ENCODE results near the gene MEN1.

DNA sequence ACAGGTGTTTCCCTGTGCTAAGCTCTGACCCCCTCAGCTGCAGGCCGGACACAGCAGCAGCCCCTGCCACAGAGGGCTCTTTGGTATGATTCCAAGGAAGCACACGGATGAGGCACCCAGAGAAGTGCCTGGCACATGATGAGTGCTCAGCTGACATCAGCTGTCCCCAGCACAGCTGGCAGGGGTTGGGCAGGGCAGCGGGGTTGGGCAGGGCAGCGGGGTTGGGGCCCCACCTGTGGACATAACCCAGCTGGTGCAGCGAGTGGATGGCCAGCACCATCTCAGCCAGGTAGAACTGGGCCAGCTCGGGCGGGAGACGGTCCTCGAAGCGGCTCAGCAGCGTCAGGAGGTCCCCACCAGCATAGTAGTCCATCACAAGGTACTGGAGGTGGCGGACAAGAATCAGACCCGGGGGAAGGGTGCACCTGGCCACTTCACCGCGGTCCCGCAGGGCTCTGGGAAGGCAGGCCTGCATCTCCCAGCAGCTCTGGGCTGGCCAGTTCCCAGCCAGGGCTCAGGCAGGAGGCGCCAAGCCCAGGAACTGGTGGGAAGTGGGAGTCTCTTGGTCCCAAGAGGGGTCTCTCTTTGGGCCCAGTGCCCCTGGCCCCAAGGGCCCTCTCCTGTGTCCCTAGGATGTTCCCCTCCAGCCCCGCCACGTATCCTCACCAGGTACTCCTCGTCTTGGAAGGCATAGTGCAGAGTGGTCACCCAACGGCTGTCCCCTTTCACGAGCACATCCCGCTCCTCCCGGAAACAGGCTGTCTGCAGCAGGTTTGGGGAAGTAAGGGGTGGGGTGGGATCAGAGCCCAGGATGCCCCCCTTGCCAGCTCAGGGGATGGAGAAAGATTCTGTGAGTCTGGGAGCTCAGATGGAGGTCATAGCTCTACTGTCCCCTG is 29.8 kb upstream of the MEN1 start:
- TF ChIP-seq HDAC2 (CRISPR knock-in tag; IDR thresholded peaks at IDR 0.05) (no peak), NFYC (CRISPR knock-in tag; IDR thresholded peaks at IDR 0.05) (no peak), ZNF121 (CRISPR knock-in tag; IDR thresholded peaks at IDR 0.05) (no peak), ZBTB7A (CRISPR knock-in tag; IDR thresholded peaks at IDR 0.05) (no peak), KDM4B (CRISPR knock-in tag; IDR thresholded peaks at IDR 0.05) (no peak), MXI1 (IDR thresholded peaks at IDR 0.05; ENCODE audit: borderline replicate concordance, low read depth, low read length) (no peak), HNRNPL (IDR thresholded peaks at IDR 0.05; ENCODE audit: low read depth, low read length) (no peak), SYNCRIP (IDR thresholded peaks at IDR 0.05; ENCODE audit: insufficient read depth, low read depth, low read length) (no peak), CHD2 (IDR thresholded peaks at IDR 0.05; ENCODE audit: low read depth, low read length) (no peak), ZBTB20 (CRISPR knock-in tag; IDR thresholded peaks at IDR 0.05; ENCODE audit: borderline replicate concordance, low read depth) (no peak), RBFOX2 (IDR thresholded peaks at IDR 0.05; ENCODE audit: low read depth, low read length) (no peak)
- TF ChIP-seq, protein P1, sequence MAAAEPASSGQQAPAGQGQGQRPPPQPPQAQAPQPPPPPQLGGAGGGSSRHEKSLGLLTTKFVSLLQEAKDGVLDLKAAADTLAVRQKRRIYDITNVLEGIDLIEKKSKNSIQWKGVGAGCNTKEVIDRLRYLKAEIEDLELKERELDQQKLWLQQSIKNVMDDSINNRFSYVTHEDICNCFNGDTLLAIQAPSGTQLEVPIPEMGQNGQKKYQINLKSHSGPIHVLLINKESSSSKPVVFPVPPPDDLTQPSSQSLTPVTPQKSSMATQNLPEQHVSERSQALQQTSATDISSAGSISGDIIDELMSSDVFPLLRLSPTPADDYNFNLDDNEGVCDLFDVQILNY (CRISPR knock-in tag; conservative IDR thresholded peaks at IDR 0.05): no peak
- TF ChIP-seq, protein P2, sequence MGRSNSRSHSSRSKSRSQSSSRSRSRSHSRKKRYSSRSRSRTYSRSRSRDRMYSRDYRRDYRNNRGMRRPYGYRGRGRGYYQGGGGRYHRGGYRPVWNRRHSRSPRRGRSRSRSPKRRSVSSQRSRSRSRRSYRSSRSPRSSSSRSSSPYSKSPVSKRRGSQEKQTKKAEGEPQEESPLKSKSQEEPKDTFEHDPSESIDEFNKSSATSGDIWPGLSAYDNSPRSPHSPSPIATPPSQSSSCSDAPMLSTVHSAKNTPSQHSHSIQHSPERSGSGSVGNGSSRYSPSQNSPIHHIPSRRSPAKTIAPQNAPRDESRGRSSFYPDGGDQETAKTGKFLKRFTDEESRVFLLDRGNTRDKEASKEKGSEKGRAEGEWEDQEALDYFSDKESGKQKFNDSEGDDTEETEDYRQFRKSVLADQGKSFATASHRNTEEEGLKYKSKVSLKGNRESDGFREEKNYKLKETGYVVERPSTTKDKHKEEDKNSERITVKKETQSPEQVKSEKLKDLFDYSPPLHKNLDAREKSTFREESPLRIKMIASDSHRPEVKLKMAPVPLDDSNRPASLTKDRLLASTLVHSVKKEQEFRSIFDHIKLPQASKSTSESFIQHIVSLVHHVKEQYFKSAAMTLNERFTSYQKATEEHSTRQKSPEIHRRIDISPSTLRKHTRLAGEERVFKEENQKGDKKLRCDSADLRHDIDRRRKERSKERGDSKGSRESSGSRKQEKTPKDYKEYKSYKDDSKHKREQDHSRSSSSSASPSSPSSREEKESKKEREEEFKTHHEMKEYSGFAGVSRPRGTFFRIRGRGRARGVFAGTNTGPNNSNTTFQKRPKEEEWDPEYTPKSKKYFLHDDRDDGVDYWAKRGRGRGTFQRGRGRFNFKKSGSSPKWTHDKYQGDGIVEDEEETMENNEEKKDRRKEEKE (IDR thresholded peaks at IDR 0.05): no peak
- TF ChIP-seq, protein P3, sequence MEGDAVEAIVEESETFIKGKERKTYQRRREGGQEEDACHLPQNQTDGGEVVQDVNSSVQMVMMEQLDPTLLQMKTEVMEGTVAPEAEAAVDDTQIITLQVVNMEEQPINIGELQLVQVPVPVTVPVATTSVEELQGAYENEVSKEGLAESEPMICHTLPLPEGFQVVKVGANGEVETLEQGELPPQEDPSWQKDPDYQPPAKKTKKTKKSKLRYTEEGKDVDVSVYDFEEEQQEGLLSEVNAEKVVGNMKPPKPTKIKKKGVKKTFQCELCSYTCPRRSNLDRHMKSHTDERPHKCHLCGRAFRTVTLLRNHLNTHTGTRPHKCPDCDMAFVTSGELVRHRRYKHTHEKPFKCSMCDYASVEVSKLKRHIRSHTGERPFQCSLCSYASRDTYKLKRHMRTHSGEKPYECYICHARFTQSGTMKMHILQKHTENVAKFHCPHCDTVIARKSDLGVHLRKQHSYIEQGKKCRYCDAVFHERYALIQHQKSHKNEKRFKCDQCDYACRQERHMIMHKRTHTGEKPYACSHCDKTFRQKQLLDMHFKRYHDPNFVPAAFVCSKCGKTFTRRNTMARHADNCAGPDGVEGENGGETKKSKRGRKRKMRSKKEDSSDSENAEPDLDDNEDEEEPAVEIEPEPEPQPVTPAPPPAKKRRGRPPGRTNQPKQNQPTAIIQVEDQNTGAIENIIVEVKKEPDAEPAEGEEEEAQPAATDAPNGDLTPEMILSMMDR (CRISPR knock-in tag; IDR thresholded peaks at IDR 0.05): no peak

Measured in HepG2 (cell line).